HL-60 (cell line): ENCODE results near the gene KIF20B.

Source experiments
- DNase-seq, 2 experiments: peaks; one replicate each; pipeline ENCODE4 v3.0.0-alpha.2; 2010 to 2020; ENCODE audit warnings: low read depth in 1 of 2, low spot score in 1 of 2
- H3K27ac ChIP-seq: fragments of 250-450 bp; sonication (Bioruptor Pico); replicated peaks from 2 replicates; pipeline ENCODE4 v1.5.1; 2020; ENCODE audit warnings: mild to moderate bottlenecking, moderate library complexity
- H3K27me3 ChIP-seq: fragments of 250-450 bp; sonication (Bioruptor Pico); 2 replicates; pipeline ENCODE4 v1.5.1; 2021; ENCODE audit warnings: mild to moderate bottlenecking, moderate library complexity; ENCODE audit not compliant: insufficient read depth, poor library complexity, severe bottlenecking
- H3K4me3 ChIP-seq: replicated peaks from 2 replicates; pipeline ENCODE4 v1.5.1; 2011; ENCODE audit warnings: mild to moderate bottlenecking, control low read depth, low read length; ENCODE audit not compliant: insufficient read depth
- CTCF ChIP-seq: IDR thresholded peaks from one replicate; pipeline ENCODE4 v1.5.1; 2011; ENCODE audit warnings: low read length, control low read depth, inconsistent platforms; ENCODE audit not compliant: insufficient read depth
- GABPA ChIP-seq: IDR thresholded peaks from 2 replicates; pipeline ENCODE4 v1.6.1; 2012; ENCODE audit warnings: low read depth
- POLR2AphosphoS5 ChIP-seq: IDR thresholded peaks from 2 replicates; pipeline ENCODE4 v1.6.1; 2012; ENCODE audit warnings: low read depth
- REST ChIP-seq: IDR thresholded peaks from 2 replicates; pipeline ENCODE4 v1.6.1; 2012; ENCODE audit warnings: low read depth; ENCODE audit not compliant: insufficient replicate concordance
- SPI1 ChIP-seq: IDR thresholded peaks from 2 replicates; pipeline ENCODE4 v1.6.1; 2012; ENCODE audit warnings: low read depth, mild to moderate bottlenecking, borderline replicate concordance

KIF20B gene

GRCh38 chr10:89707372-89707771, 6.0 kb downstream of the KIF20B start:
- Histone ChIP-seq H3K27me3 (no peaks in the 10 kb centered on the region), H3K27ac (no peak overlapping the region), H3K4me3 (no peak overlapping the region)
- TF ChIP-seq GABPA (no peak), CTCF (no peak), REST (no peak), POLR2AphosphoS5 (no peak), SPI1 (no peak)
- no peak for DNase-seq

- no peak overlapping the region for H3K4me3 ChIP-seq
- H3K27me3 ChIP-seq = no peaks in the 10 kb centered on the region
- no peak for DNase-seq
- H3K27ac ChIP-seq = no peak overlapping the region
- TF ChIP-seq GABPA (no peak), SPI1 (no peak), CTCF (no peak)
Measured at GRCh38 chr10:89710753-89711152, 9.4 kb downstream of the KIF20B start.

- TF ChIP-seq REST = no peak
- no peak for TF ChIP-seq SPI1
- TF ChIP-seq GABPA = no peak
- Histone ChIP-seq H3K27ac (no peak overlapping the region), H3K4me3 (no peak overlapping the region), H3K27me3 (no peaks in the 10 kb centered on the region)
- no peak for DNase-seq
Measured at GRCh38 chr10:89734616-89735015, 33.2 kb downstream of the KIF20B start.

- no peak overlapping the region for H3K4me3 ChIP-seq
- no peak for TF ChIP-seq CTCF
- no peak for TF ChIP-seq POLR2AphosphoS5
- TF ChIP-seq SPI1 = peak; percentile 71
- TF ChIP-seq REST = no peak
- TF ChIP-seq GABPA = no peak
- DNase-seq = peak in 1 of 2 experiments; percentile 6
- H3K27me3 ChIP-seq = no peaks in the 10 kb centered on the region
- no peak overlapping the region for H3K27ac ChIP-seq
Measured at GRCh38 chr10:89738551-89739209, 37.3 kb downstream of the KIF20B start.
